HG02642 (cell line): ENCODE measurements around the gene TNP2.

Source experiments
- ATAC-seq: cut with Tn5 transposase; IDR thresholded peaks from one replicate; pipeline ENCODE4 v1.9.1; 2021; ENCODE audit warnings: mild to moderate bottlenecking; ENCODE audit not compliant: unreplicated experiment, poor library complexity

The TNP2 gene

GRCh38 chr16:11268921-11269375 is at the start of gene TNP2:
TSS of gene TNP2 (minus strand) at chr16:11269325. CDS start at chr16:11269262, 63 bp downstream.
- ATAC-seq: no peak

GRCh38 chr16:11318817-11319216 is 49.7 kb upstream of the TNP2 start:
- no peak for ATAC-seq

GRCh38 chr16:11316331-11317015 is 47.3 kb upstream of the TNP2 start:
- ATAC-seq: no peak

GRCh38 chr16:11315510-11315909 is 46.4 kb upstream of the TNP2 start:
- no peak for ATAC-seq

GRCh38 chr16:11314309-11314894 is 45.3 kb upstream of the TNP2 start:
- ATAC-seq: no peak

- ATAC-seq: no peak
Measured at GRCh38 chr16:11313493-11314308, 44.6 kb upstream of the TNP2 start.

GRCh38 chr16:11312718-11313492 is 43.8 kb upstream of the TNP2 start:
- ATAC-seq: no peak

GRCh38 chr16:11310997-11311561 is 42.0 kb upstream of the TNP2 start:
- peak; percentile 46 for ATAC-seq

GRCh38 chr16:11310634-11310977 is 41.5 kb upstream of the TNP2 start:
- peak; percentile 1 for ATAC-seq

GRCh38 chr16:11309895-11310633 is 40.9 kb upstream of the TNP2 start:
- ATAC-seq: peak; percentile 29

GRCh38 chr16:11308493-11309283 is 39.6 kb upstream of the TNP2 start:
- peak; percentile 44 for ATAC-seq

GRCh38 chr16:11307639-11308492 is 38.7 kb upstream of the TNP2 start:
- no peak for ATAC-seq

GRCh38 chr16:11306997-11307638 is 38.0 kb upstream of the TNP2 start:
- ATAC-seq: no peak

- ATAC-seq: no peak
Measured at GRCh38 chr16:11306381-11306780, 37.3 kb upstream of the TNP2 start.

- ATAC-seq: no peak
Measured at GRCh38 chr16:11303405-11304138, 34.4 kb upstream of the TNP2 start.

GRCh38 chr16:11302977-11303376 is 33.9 kb upstream of the TNP2 start:
- ATAC-seq: no peak
